NCI-H187 treated with DMSO at 0.1 percent for 48 hours (cell line): ENCODE data around the gene MTF2.
"Not testable (repeated sequence)": the region's sequence is repeated elsewhere in the genome, so short reads cannot be mapped to it uniquely, and the experiment has no call there.

Source experiments
- DNase-seq: peaks from one replicate; lab custom pipeline; 2025; lab: John Stamatoyannopoulos, UW

MTF2 gene

DNA sequence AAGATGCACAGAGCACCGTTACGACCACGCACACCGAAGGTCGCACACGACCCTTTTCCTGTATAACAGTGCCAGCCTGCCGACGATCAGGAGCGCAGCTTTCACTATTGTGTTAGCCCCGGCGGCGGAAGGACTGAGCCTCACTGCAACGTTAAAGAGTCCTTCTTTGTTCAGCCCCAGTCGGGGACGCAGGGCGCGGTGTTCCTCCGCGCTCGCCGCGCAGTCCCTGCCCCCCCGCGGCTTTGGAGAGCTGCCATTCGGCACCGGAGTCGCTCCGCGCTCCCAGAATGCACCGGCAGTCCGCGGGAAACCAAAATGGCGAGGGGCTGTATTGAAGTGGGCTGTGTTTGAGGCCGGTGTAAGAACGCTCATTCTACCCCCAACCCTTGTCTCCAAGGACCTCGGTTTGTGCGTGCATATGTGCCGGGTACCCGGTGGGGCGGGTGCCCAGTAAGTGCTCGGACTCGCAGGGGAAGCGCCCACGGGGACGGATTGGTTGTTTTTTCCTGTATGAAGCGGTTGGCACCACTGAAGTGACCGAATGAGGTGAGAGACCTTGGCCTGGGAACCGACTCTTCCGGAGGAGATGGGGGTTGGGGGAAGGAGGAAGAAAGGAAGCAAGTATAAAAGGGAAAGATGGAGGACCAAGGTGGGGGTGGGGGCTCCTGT lies at the start of gene MTF2:
Gene MTF2 (plus strand): TSS at position 298 of the 669 bp plus-strand sequence. CDS start 244 bp downstream, at position 542.
- DNase-seq: peak; percentile 67

DNA sequence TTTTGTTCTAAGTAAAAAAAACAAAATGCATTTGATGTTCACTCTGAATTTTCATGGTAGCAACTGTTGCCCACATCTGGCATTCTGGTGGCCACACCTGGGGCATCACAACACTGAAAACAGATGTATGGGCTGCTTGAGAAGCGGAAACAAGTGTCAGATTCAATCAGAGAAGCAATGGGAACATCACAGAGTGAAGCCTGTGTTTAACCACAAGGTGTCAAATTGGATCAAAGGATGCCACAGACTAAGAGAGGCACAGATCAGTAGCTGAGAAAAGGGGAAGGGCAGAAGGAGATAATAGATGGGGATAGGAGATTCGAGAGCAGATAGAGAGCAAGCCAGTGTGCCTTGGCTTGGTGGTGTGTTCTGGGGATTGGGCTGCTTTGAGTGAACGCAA lies 49.8 kb upstream of the MTF2 start:
- DNase-seq: no peak

DNA sequence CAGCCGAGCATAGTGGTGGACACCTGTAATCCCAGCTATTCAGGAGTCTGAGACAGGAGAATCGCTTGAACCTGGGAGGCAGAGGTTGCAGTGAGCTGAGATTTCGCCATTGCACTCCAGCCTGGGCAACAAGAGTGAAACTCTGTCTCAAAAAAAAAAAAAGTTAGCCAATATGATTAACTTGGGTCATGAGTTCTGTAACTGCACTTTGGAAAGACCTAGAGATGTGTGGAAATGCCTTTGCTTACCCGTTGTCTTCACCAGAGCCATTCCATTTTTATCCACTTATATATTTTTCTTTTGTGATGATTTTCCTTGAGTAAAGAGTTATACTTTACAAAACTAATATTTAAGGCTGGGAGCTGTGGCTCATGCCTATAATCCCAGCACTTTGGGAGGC lies 48.9 kb upstream of the MTF2 start:
- DNase-seq: not testable (repeated sequence)

DNA sequence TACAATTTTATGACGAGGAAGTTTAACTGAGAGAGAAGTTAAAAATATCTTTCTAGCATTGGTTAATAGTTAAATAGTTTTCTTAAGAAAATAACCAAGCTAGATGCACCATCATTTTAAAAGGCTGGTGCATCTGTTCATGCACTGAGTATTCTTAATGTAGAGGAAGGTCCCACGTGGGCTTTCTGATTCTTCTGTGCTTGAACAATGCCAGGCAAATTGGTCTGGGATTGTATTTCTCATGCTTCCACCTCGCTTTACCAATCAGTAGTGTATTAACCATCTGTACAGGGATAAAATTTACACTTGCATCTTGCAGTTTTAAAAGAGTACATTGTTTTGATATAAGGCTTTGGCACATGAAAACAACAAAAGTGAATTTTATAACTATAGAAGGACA lies 47.4 kb upstream of the MTF2 start:
- no peak for DNase-seq

GRCh38 chr1:93033029-93033428 lies 46.1 kb upstream of the MTF2 start:
- no peak for DNase-seq

GRCh38 chr1:93033785-93034184 lies 45.3 kb upstream of the MTF2 start:
- no peak for DNase-seq

DNA sequence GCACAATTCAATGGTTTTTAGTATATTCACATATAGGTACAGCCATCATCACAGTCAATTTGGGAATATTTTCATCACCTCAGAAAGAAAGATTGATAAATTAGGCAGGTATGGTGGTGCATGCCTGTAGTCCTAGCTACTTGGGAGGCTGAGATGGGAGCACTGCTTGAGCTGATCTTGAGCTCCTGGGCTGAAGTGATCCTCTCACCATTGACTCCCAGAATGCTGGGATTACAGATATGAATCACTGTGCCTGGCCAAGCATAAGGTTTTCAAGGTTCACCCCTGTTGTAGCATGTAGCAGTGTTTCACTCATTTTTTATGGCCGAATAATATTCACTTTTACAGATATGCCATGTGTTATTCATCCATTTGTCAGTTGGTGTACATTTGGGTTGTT lies 44.7 kb upstream of the MTF2 start:
- no peak for DNase-seq

- DNase-seq: no peak
Measured at GRCh38 chr1:93036672-93037071, 42.4 kb upstream of the MTF2 start.

GRCh38 chr1:93042187-93043056 lies 36.7 kb upstream of the MTF2 start:
- DNase-seq: no peak

- DNase-seq: no peak
Measured at GRCh38 chr1:93043057-93043557, 36.0 kb upstream of the MTF2 start.

DNA sequence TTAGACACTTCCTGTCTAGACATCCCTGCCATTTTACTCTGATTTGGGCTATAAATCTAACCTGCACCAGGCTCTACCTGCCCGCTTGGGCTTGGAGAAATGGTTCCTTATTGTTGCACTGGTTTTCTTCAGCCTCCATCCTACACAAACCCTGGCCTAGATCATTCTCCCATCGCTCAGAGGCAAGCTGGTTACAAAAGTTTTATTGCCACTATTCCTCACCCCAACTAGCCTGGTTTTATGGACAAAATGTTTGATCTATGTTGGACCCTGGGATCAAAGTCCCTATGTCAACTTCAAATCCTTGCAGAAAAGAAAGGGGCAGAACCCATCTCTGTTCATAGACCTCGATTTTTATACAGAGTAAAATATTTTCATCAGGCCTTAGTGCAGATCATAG lies 31.5 kb upstream of the MTF2 start:
- DNase-seq: no peak

DNA sequence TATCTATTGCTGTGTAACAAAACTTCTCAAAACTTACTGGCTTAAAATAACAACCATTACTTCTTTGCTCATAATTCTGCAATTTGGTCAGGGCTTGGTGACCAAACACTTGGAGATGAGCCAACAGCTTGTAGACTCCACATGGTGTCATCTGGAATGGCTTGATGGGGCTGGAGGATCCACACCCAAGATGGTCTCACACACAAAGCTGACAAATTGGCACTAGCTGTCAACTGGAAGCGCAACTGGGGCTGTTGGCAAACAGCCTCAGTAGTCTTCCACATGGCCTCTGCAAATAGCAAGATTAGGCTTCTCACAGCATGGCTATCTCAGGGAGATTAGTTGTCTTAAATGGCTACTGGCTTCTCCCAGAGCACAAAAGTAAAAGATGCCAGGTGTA lies 27.1 kb upstream of the MTF2 start:
- no peak for DNase-seq

GRCh38 chr1:93056214-93056613 lies 22.9 kb upstream of the MTF2 start:
- DNase-seq: no peak

GRCh38 chr1:93056649-93057048 lies 22.4 kb upstream of the MTF2 start:
- no peak for DNase-seq

DNA sequence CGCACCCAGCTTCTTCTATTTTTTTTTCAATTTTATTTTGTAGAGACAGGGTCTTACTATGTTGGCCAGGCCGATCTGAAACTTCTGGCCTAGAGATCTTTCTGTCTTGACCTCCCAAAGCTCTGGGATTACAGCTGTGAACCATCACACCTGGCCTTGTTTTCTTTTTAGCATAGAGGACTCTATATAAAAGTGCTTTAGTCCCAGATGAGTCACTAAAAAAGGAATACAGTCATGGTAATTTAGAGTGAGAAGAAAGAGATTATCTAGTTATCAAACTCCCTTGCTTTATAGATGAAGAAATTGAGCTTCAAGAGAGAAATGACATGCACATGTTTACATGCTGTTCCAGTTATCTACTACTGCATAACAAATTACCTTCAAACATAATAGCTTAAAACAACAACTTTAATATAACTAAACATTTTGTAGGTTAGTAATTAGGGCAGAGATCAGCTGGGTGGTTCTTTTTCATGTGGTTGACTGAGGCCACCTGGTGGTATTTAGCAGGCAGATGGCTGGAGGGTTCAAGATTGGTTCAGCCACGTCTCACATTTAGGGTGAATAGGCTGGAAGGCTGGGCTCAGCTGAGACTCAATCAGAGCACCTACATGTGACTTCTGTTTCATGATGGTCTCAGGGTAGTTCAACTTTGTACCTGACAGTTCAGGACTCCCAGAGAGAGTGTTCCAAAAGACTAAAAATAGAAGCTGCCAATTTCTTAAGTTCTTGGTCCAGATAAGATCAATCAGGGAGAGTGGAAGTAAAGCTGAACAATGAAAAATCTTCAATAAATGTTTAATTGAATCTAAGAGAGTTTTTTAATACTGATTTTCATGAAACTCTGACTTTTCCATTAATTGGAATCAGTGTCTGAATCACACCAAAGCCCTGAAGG lies 16.9 kb upstream of the MTF2 start:
- no peak for DNase-seq

DNA sequence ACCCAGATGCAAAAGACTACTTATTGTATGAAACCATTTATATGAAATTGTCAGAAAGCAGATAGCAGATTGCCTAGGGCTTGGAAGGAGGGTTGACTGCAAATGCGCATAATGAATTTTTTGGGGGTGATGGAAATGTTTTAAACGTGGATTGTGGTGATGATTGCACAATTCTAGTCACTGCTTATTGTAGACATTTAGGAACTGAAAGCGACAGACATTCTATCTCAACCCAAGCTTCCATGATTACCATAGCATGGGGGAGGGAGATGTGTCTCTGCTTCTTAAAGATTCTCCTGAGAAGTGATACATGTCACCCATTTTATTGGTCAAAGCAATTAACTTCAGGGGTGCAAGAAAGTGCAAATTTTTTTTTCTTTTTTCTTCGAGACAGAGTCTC lies 2.8 kb upstream of the MTF2 start:
- no peak for DNase-seq

GRCh38 chr1:93078203-93078602 lies 880 bp upstream of the MTF2 start:
- DNase-seq: no peak

DNA sequence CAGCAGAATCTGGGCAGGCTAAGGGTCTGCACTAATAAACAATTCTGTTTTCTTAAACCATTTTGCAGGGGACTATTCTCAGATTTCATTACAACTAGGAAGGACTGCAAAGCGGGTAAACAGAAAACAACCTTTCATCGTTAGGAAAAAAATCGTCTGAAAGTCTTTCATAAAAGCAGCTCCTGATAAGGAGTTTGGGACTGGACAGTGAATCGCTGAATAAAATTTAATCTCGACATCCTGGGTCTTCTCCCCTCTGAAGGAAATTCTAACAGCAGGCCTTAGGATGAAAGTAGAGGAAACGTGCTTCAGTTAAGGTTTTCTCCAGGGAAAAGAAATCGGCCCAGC lies 471 bp upstream of the MTF2 start:
- no peak for DNase-seq

DNA sequence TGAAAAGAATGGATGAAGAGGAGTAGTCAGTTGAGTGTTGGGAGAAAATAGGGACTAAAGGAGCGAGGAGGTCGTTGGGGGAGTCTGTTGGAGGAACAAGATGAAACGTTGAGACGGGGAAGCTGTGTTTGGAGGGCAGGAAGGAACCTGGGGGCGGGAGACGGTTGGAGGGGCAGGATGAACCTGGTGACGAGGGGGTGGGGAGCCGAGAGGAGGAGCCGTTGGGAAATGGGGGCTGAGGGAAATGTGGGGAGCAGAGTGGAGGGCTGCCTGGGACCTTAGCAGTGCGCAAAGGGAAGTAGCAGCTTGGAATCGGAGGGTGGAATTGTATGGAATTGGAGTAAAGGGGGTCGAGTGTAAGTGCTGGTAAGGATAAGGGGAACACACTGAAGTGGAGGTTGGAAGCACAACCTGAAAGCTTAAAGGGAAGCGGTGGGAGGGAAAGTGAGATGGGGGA lies 630 bp downstream of the MTF2 start:
- DNase-seq: no peak

DNA sequence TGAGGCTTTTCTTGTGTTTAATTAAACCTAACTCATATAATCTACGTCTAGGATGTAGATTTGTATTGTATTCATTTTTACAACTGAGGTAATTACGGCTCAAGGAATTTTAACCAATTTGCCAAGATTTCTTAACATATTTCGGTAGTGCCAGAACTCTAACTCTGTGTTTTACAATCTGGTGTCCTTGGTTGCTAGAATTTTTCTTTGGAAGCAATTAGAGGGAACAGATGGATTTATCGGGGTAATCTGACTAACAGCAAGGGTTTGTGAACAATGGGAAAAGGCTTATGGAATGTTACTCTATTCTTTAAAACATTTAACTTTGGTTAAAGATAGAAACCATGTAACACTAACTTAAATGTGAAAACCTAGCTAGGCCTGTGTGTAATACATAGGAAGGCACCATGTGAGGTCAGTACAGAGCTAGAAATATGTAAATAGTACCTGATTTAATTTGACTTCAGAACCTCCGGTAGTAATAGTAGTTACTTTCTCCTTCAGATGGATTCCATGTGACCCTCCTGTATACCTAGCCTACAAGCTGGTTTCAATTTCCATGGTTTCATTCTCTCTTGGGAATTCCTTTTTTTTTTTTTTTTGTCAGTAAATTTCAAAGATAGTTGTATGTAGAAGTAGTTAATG lies 1.2 kb downstream of the MTF2 start:
- peak; percentile 13 for DNase-seq

DNA sequence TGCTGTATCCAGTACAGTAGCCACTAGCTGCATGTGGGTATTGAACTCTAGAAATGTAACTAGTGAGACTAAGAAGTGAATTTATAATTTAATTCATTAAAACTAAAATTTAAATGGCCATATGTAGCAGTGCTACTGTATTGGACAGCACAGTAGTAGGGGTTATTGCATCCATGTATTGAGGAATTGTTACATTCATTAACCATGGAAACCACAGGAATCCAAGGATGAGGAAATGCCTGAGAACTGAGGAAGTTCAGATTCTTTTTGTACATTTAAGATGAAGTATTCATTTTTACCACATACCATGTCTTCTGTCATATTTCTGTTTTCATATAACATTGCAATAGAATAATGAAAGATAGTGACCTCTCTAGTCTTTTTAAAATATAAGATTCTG lies 2.6 kb downstream of the MTF2 start:
- no peak for DNase-seq

GRCh38 chr1:93082313-93082712 lies 3.2 kb downstream of the MTF2 start:
- no peak for DNase-seq
